ENCODE measurements around the gene COG4. TPM values are rescaled to one million over a fixed set of nuclear protein-coding genes. Genes with fewer than 3 reads are reported as not detected.

Gene COG4
- total RNA-seq, 6 experiments from 2014 or later, result 70.2 to 91.7 (median 80.2) TPM

- no peaks in the 10 kb centered on the region for H3K9me3 Mint-ChIP-seq
- peaks cover 77% of the 10 kb centered on the region for H3K4me1 Mint-ChIP-seq (ENCODE audit: low read depth)
- H3K36me3 Mint-ChIP-seq (ENCODE audit: low read depth), result peaks cover 14% of the 10 kb centered on the region
- peak overlapping the region; percentile 82 for H3K27ac Mint-ChIP-seq
- peak overlapping the region; percentile 72; the same call in 1 of the 2 replicates for H3K4me3 Mint-ChIP-seq
- no peak for TF ChIP-seq CTCF (IDR thresholded peaks at IDR 0.05)
- no peak for DNase-seq
- no peaks in the 10 kb centered on the region; the same call in 1 of the 2 replicates for H3K27me3 Mint-ChIP-seq (ENCODE audit: insufficient read depth)
Observed at GRCh38 chr16:70432723-70433457, 90.5 kb downstream of the COG4 start.

- H3K4me3 Mint-ChIP-seq, result peak overlapping the region; percentile 72; the same call in 1 of the 2 replicates
- peaks cover 77% of the 10 kb centered on the region for H3K4me1 Mint-ChIP-seq (ENCODE audit: low read depth)
- no peak for TF ChIP-seq CTCF (IDR thresholded peaks at IDR 0.05)
- H3K27ac Mint-ChIP-seq, result peak overlapping the region; percentile 82; the same call in 1 of the 2 replicates
- no peak for DNase-seq
- peaks cover 14% of the 10 kb centered on the region for H3K36me3 Mint-ChIP-seq (ENCODE audit: low read depth)
- H3K27me3 Mint-ChIP-seq (ENCODE audit: insufficient read depth), result no peaks in the 10 kb centered on the region
- H3K9me3 Mint-ChIP-seq, result no peaks in the 10 kb centered on the region
Observed at GRCh38 chr16:70432356-70432722, 91.0 kb downstream of the COG4 start.

GRCh38 chr16:70430667-70431536 is 92.5 kb downstream of the COG4 start:
- no peak overlapping the region; the same call in 1 of the 2 replicates for H3K27ac Mint-ChIP-seq
- DNase-seq, result no peak
- H3K4me3 Mint-ChIP-seq, result no peak overlapping the region
- no peaks in the 10 kb centered on the region for H3K27me3 Mint-ChIP-seq (ENCODE audit: insufficient read depth)
- H3K9me3 Mint-ChIP-seq, result no peaks in the 10 kb centered on the region
- H3K4me1 Mint-ChIP-seq (ENCODE audit: low read depth), result peaks cover 64% of the 10 kb centered on the region
- TF ChIP-seq CTCF (IDR thresholded peaks at IDR 0.05), result no peak
- peaks cover 6% of the 10 kb centered on the region for H3K36me3 Mint-ChIP-seq (ENCODE audit: low read depth)

Other genes with a start within 250 kb of the COG4 start
- 10 to 100 TPM; 82.3 to 99.1 (median 84.9) TPM for gene AARS1, start 234.0 kb downstream of the COG4 start, total RNA-seq (2021; fragmentation: NEBNext Ultra II Directional; extraction: Animal tissue kit (Norgen Biotek cat#: 25700))
- 10 to 100 TPM; 20.8 to 30.9 (median 26.7) TPM for gene DDX19B, start 224.4 kb downstream of the COG4 start, total RNA-seq (2021; fragmentation: NEBNext Ultra II Directional; extraction: Animal tissue kit (Norgen Biotek cat#: 25700))
- gene DDX19A, start 176.7 kb downstream of the COG4 start, total RNA-seq (2021; fragmentation: NEBNext Ultra II Directional; extraction: Animal tissue kit (Norgen Biotek cat#: 25700)), result 10 to 100 TPM; 40.1 to 50.9 (median 43.8) TPM
- 10 to 100 TPM; 25.4 to 31.2 (median 26.3) TPM for gene ST3GAL2, start 84.5 kb downstream of the COG4 start, total RNA-seq (2021; fragmentation: NEBNext Ultra II Directional; extraction: Animal tissue kit (Norgen Biotek cat#: 25700))
- 1 to 10 TPM; 5.1 to 7.1 (median 6.1) TPM for gene FCSK, start 69.0 kb downstream of the COG4 start, total RNA-seq (2021; fragmentation: NEBNext Ultra II Directional; extraction: Animal tissue kit (Norgen Biotek cat#: 25700))
- 100 to 1,000 TPM; 289 to 358 (median 312) TPM for gene SF3B3, start 262 bp upstream of the COG4 start, total RNA-seq (2021; fragmentation: NEBNext Ultra II Directional; extraction: Animal tissue kit (Norgen Biotek cat#: 25700))
- gene IL34, start 123.0 kb upstream of the COG4 start, total RNA-seq (2021; fragmentation: NEBNext Ultra II Directional; extraction: Animal tissue kit (Norgen Biotek cat#: 25700)), result under 1 TPM in 2 of 6 experiments, not detected in 4; 0.09 TPM
- gene MTSS2, start 162.5 kb upstream of the COG4 start, total RNA-seq (2021; fragmentation: NEBNext Ultra II Directional; extraction: Animal tissue kit (Norgen Biotek cat#: 25700)), result 10 to 100 TPM; 82.0 to 96.1 (median 86.5) TPM